Measurements from ENCODE around the gene PEX14. TPM values are rescaled to one million over a fixed set of nuclear protein-coding genes. Genes with fewer than 3 reads are reported as not detected.

Gene PEX14
- total RNA-seq, 1 experiment from 2014 or later, result 27.3 TPM

DNA sequence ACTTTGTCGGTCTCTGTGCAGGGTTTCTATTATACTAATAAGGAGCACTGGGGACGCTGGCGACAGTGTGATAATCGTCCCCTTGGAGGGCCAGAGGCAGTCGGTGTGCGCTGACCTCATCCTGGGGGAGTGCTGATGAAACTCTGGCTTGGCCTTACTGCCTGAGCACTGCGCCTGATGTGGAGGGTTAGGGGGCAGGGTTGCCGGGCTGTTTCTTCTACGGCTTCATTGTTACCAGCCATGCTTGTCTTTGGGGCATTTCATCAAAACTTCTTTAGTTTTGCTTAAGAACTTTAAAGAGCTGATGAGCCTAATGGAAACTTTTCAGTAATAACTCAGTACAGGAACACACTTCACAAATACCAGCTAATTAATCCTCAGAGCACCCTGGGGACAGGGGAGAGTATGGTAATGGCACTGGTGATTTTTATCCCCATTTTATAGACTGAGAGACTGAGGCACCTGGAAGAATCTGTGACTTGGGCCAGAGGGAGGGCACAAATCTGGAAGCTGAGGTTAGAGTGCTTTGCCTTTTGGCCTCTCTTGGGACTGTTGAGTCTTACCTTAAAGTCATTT, 81.8 kb downstream of the PEX14 start (continued):
- TF ChIP-seq, protein P1, sequence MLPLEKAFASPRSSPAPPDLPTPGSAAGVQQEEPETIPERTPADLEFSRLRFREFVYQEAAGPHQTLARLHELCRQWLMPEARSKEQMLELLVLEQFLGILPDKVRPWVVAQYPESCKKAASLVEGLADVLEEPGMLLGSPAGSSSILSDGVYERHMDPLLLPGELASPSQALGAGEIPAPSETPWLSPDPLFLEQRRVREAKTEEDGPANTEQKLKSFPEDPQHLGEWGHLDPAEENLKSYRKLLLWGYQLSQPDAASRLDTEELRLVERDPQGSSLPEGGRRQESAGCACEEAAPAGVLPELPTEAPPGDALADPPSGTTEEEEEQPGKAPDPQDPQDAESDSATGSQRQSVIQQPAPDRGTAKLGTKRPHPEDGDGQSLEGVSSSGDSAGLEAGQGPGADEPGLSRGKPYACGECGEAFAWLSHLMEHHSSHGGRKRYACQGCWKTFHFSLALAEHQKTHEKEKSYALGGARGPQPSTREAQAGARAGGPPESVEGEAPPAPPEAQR (CRISPR knock-in tag; IDR thresholded peaks at IDR 0.05), result no peak
- TF ChIP-seq ZNF263 (CRISPR knock-in tag; IDR thresholded peaks at IDR 0.05; ENCODE audit: low read depth) (no peak), KAT7 (CRISPR knock-in tag; IDR thresholded peaks at IDR 0.05; ENCODE audit: borderline replicate concordance) (no peak)
- TF ChIP-seq, protein P2, sequence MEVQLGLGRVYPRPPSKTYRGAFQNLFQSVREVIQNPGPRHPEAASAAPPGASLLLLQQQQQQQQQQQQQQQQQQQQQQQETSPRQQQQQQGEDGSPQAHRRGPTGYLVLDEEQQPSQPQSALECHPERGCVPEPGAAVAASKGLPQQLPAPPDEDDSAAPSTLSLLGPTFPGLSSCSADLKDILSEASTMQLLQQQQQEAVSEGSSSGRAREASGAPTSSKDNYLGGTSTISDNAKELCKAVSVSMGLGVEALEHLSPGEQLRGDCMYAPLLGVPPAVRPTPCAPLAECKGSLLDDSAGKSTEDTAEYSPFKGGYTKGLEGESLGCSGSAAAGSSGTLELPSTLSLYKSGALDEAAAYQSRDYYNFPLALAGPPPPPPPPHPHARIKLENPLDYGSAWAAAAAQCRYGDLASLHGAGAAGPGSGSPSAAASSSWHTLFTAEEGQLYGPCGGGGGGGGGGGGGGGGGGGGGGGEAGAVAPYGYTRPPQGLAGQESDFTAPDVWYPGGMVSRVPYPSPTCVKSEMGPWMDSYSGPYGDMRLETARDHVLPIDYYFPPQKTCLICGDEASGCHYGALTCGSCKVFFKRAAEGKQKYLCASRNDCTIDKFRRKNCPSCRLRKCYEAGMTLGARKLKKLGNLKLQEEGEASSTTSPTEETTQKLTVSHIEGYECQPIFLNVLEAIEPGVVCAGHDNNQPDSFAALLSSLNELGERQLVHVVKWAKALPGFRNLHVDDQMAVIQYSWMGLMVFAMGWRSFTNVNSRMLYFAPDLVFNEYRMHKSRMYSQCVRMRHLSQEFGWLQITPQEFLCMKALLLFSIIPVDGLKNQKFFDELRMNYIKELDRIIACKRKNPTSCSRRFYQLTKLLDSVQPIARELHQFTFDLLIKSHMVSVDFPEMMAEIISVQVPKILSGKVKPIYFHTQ (CRISPR knock-in tag; IDR thresholded peaks at IDR 0.05), result no peak

DNA sequence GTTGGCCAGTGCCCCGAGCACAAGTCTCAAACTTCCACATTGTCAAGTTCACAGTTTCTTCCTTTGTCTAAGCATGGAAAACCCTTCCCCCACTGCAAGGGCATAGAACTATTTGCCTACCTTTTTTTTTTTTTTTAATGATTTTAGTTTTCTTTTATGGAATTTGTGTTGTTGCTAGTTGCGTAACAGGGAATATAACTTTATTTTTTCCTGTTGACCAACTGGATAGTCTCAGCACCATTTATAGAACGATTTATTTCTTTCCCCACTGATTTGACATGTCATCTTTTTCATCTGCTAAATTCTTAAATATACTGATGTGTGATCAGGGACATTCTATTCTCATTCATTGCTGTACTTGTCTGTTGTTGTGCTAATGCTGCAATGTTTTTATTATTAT, 83.0 kb downstream of the PEX14 start:
- DNase-seq (ENCODE audit: low spot score) (no peak), ATAC-seq (no peak)
- no peak for TF ChIP-seq STAT6 (CRISPR knock-in tag; conservative IDR thresholded peaks at IDR 0.05; ENCODE audit: low read depth)
- TF ChIP-seq, protein P1 (CRISPR knock-in tag; IDR thresholded peaks at IDR 0.05), result no peak
- TF ChIP-seq, protein P3, sequence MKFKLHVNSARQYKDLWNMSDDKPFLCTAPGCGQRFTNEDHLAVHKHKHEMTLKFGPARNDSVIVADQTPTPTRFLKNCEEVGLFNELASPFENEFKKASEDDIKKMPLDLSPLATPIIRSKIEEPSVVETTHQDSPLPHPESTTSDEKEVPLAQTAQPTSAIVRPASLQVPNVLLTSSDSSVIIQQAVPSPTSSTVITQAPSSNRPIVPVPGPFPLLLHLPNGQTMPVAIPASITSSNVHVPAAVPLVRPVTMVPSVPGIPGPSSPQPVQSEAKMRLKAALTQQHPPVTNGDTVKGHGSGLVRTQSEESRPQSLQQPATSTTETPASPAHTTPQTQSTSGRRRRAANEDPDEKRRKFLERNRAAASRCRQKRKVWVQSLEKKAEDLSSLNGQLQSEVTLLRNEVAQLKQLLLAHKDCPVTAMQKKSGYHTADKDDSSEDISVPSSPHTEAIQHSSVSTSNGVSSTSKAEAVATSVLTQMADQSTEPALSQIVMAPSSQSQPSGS (CRISPR knock-in tag; IDR thresholded peaks at IDR 0.05; ENCODE audit: borderline replicate concordance, low read depth), result no peak
- TF ChIP-seq JUN (CRISPR knock-in tag; IDR thresholded peaks at IDR 0.05), result no peak
- no peak for TF ChIP-seq KAT7 (CRISPR knock-in tag; IDR thresholded peaks at IDR 0.05; ENCODE audit: borderline replicate concordance)
- TF ChIP-seq ZNF532 (CRISPR knock-in tag; IDR thresholded peaks at IDR 0.05; ENCODE audit: borderline replicate concordance), result no peak
- no peak for TF ChIP-seq SOX15 (CRISPR knock-in tag; IDR thresholded peaks at IDR 0.05)
- TF ChIP-seq ETV6 (CRISPR knock-in tag; IDR thresholded peaks at IDR 0.05), result no peak
- TF ChIP-seq, protein P4, sequence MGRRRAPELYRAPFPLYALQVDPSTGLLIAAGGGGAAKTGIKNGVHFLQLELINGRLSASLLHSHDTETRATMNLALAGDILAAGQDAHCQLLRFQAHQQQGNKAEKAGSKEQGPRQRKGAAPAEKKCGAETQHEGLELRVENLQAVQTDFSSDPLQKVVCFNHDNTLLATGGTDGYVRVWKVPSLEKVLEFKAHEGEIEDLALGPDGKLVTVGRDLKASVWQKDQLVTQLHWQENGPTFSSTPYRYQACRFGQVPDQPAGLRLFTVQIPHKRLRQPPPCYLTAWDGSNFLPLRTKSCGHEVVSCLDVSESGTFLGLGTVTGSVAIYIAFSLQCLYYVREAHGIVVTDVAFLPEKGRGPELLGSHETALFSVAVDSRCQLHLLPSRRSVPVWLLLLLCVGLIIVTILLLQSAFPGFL (CRISPR knock-in tag; IDR thresholded peaks at IDR 0.05; ENCODE audit: borderline replicate concordance), result no peak
- no peak for TF ChIP-seq ZNF281 (CRISPR knock-in tag; IDR thresholded peaks at IDR 0.05)
- no peak for TF ChIP-seq USF1 (CRISPR knock-in tag; IDR thresholded peaks at IDR 0.05)
- TF ChIP-seq NR1H2 (CRISPR knock-in tag; IDR thresholded peaks at IDR 0.05), result no peak
- CTCF ChIA-PET, result no interaction called here
- Mint-ChIP-seq H3K27ac (no peak overlapping the region), H3K4me1 (peaks cover 41% of the 10 kb centered on the region), H3K27me3 (ENCODE audit: low read depth) (no peaks in the 10 kb centered on the region), H3K9me3 (no peaks in the 10 kb centered on the region), H3K36me3 (peaks cover 4% of the 10 kb centered on the region; the same call in 1 of the 2 replicates), H3K4me3 (no peak overlapping the region)
- POLR2A ChIA-PET, result no interaction called here

Measured in WTC11 (cell line).